Kidney epithelial cell (primary cell): ENCODE results near the gene AMIGO2. TPM values are rescaled to one million over a fixed set of nuclear protein-coding genes. Genes with fewer than 3 reads are reported as not detected.
"Not testable (repeated sequence)": the region's sequence is repeated elsewhere in the genome, so short reads cannot be mapped to it uniquely, and the experiment has no call there.

Source experiments
- DNase-seq: peaks from one replicate; pipeline ENCODE4 v3.0.0-alpha.2; 2010; ENCODE audit warnings: low read depth
- H3K27me3 ChIP-seq: 2 replicates; pipeline ENCODE4 v1.6.0; 2011; ENCODE audit warnings: low read length; ENCODE audit not compliant: control insufficient read depth, insufficient read depth
- H3K36me3 ChIP-seq: 2 replicates; pipeline ENCODE4 v1.5.1; 2011; ENCODE audit warnings: low read length; ENCODE audit not compliant: control insufficient read depth, insufficient read depth
- H3K4me3 ChIP-seq: 2 replicates; pipeline ENCODE4 v1.5.1; 2011; ENCODE audit warnings: low read depth, mild to moderate bottlenecking, control low read depth, low read length
- CTCF ChIP-seq: IDR thresholded peaks from 2 replicates; pipeline ENCODE4 v1.5.1; 2011; ENCODE audit warnings: mild to moderate bottlenecking, moderate library complexity, low read length, control low read depth, inconsistent platforms; ENCODE audit not compliant: insufficient read depth, poor library complexity, severe bottlenecking
- total RNA-seq: library from RNA; depleted of rRNA; stranded (reverse); fragments of >200 nt; gene quantifications from 2 replicates; pipeline ENCODE4 v1.2.3, GENCODE V29; 2015

AMIGO2 gene
- total RNA-seq, 1 donor from 2014 or later, result 284 TPM

GRCh38 chr12:47067176-47067575 is 12.6 kb downstream of the AMIGO2 start:
- Histone ChIP-seq H3K27me3 (no peaks in the 10 kb centered on the region), H3K4me3 (no peak overlapping the region), H3K36me3 (no peaks in the 10 kb centered on the region)
- TF ChIP-seq CTCF, result no peak
- DNase-seq, result no peak

- no peak for DNase-seq
- no peaks in the 10 kb centered on the region for H3K36me3 ChIP-seq
- no peak for TF ChIP-seq CTCF
- H3K4me3 ChIP-seq, result no peak overlapping the region
- H3K27me3 ChIP-seq, result no peaks in the 10 kb centered on the region
Measured at GRCh38 chr12:47066278-47067025, 13.3 kb downstream of the AMIGO2 start.

DNA sequence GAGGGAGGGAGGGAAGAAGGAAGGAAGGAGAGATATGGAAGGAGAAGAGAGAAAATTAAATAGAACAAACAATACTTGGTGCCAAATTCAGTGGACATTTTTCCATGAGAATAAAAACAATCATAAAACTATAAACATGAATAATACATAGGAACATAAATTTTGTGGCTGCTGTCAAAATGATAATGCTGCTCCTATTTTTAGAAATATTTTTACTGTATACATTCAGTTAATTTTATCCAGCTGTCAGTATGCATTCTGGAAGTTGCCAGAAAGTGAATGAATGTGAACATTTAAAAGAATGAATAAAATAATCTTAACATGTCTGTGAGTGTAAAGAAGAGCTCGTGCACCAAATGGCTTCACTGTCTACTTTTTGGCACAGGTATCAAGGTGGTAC is 14.2 kb downstream of the AMIGO2 start:
- no peak for TF ChIP-seq CTCF
- DNase-seq, result no peak
- no peaks in the 10 kb centered on the region for H3K27me3 ChIP-seq
- H3K4me3 ChIP-seq, result no peak overlapping the region
- no peaks in the 10 kb centered on the region for H3K36me3 ChIP-seq

DNA sequence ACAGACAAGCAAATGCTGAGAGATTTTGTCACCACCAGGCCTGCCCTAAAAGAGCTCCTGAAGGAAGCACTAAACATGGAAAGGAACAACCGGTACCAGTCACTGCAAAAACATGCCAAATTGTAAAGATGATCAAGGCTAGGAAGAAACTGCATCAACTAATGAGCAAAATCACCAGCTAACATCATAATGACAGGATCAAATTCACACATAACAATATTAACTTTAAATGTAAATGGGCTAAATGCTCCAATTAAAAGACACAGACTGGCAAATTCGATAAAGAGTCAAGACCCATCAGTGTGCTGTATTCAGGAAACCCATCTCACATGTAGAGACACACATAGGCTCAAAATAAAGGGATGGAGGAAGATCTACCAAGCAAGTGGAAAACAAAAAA is 21.1 kb downstream of the AMIGO2 start:
- H3K36me3 ChIP-seq, H3K4me3 ChIP-seq, H3K27me3 ChIP-seq, DNase-seq: not testable (repeated sequence)

GRCh38 chr12:47056944-47057343 is 22.8 kb downstream of the AMIGO2 start:
- not testable (repeated sequence) for H3K4me3 ChIP-seq, DNase-seq, H3K27me3 ChIP-seq, H3K36me3 ChIP-seq

GRCh38 chr12:47055856-47056255 is 23.9 kb downstream of the AMIGO2 start:
- DNase-seq, H3K27me3 ChIP-seq, H3K36me3 ChIP-seq, H3K4me3 ChIP-seq: not testable (repeated sequence)

DNA sequence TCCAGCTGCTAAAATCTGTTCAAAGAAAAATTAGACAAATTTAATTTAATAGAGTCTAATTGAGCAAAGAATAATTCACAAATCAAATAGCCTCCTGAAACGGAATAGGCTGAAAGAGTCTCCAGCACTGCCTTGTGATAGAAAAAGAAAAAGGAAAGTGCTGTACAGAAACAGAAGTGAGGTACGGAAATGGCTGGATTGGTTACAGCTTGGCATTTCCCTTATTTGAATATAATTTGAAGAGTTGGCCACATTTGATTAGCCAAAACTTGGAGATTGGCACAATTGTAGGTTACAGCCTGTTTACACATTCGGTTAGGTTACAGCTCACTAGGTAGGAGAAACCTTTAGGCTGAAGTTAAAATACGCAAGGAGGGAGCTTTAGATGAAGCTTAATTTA is 25.1 kb downstream of the AMIGO2 start:
- DNase-seq, result no peak
- no peak for TF ChIP-seq CTCF
- Histone ChIP-seq H3K27me3 (no peaks in the 10 kb centered on the region), H3K36me3 (no peaks in the 10 kb centered on the region), H3K4me3 (no peak overlapping the region)
